Cardiac muscle cell (in vitro differentiated cells and primary cell): ENCODE results near the gene USP7. TPM values are rescaled to one million over a fixed set of nuclear protein-coding genes. Genes with fewer than 3 reads are reported as not detected.
A peak's percentile ranks its signal among the peaks of the same experiment; 100 is the strongest.

Experiments
- DNase-seq, 2 donors: peaks; one replicate each; pipeline versions ENCODE4 v3.0.0 to v3.0.0-alpha.2; 2010 to 2017; ENCODE audit warnings: low read depth in 1 of 2, low spot score in 1 of 2
- H3K27ac ChIP-seq: fragments of 200-600 bp; sonication (generic); 2 replicates; pipeline ENCODE4 v1.5.1; 2016
- H3K27me3 ChIP-seq: fragments of 200-600 bp; sonication (generic); 2 replicates; pipeline ENCODE4 v1.6.0; 2016; ENCODE audit warnings: control low read depth
- H3K36me3 ChIP-seq: fragments of 200-600 bp; sonication (generic); 2 replicates; pipeline ENCODE4 v1.5.1; 2016; ENCODE audit warnings: control low read depth
- H3K4me1 ChIP-seq: fragments of 200-600 bp; sonication (generic); 2 replicates; pipeline ENCODE4 v1.8.1; 2017; ENCODE audit warnings: low read depth, mild to moderate bottlenecking, mixed run types
- H3K4me3 ChIP-seq: fragments of 200-600 bp; sonication (generic); 2 replicates; pipeline ENCODE4 v1.5.1; 2016; ENCODE audit warnings: mild to moderate bottlenecking
- H3K9me3 ChIP-seq: fragments of 200-600 bp; sonication (generic); 2 replicates; pipeline ENCODE4 v1.5.1; 2017; ENCODE audit warnings: low read depth, mild to moderate bottlenecking, control low read depth
- polyA plus RNA-seq: library from polyadenylated mRNA; unstranded; fragments of >200 nt; fragmentation: Nextera tagmentation; extraction: Ambion mirVana; gene quantifications from 2 replicates; pipeline ENCODE4 v1.2.1, GENCODE V29; 2016
- total RNA-seq: library from RNA; depleted of rRNA; stranded (reverse); fragments of >200 nt; gene quantifications from 2 replicates; pipeline ENCODE4 v1.2.3, GENCODE V29; 2016
- TF ChIP-seq, protein P1 (sequence below): IDR thresholded peaks from 2 replicates; pipeline ENCODE4 v1.5.1; 2012; ENCODE audit warnings: low read depth, mild to moderate bottlenecking, low read length

Gene USP7
- total and polyA plus RNA-seq, 2 experiments from 2014 or later, result 45.1 to 77.0 TPM

DNA sequence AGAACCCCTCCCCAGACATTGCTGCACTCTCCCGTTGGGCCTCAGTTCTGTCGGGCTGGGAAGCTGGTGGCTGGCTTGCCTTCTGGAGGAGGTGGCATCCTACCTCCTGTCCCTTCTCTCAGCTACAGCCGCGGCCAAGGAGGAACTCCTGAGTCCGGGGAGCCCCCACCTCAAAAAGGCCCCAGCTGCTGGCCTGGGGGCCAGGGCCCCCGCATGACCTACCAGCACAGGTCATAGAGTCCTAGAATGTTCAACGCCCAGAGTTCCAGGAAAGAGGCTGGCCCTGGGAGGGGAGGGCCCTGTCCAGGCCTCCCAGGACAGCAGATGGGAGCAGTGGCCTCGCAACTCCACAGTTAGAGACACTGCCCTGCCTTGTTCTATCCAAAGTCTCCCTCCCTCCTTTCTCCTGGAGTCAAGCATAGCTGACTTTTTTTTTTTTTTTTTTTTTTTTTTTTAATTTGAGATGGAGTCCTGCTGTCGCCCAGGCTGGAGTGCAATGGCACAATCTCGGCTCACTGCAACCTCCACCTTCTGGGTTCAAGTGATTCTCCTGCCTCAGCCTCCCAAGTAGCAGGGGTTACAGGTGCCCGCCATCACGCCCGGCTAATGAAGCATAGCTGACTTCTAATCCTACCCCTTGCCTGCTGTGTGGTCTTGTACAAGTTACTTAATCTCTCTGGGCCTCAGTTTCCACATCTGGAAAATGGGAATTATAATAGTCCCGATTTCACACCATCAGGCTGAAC lies 102.0 kb downstream of the USP7 start:
- H3K27ac ChIP-seq, result no peak overlapping the region
- no peaks in the 10 kb centered on the region for H3K27me3 ChIP-seq
- no peak overlapping the region for H3K4me3 ChIP-seq
- no peak for DNase-seq
- TF ChIP-seq, protein P1, sequence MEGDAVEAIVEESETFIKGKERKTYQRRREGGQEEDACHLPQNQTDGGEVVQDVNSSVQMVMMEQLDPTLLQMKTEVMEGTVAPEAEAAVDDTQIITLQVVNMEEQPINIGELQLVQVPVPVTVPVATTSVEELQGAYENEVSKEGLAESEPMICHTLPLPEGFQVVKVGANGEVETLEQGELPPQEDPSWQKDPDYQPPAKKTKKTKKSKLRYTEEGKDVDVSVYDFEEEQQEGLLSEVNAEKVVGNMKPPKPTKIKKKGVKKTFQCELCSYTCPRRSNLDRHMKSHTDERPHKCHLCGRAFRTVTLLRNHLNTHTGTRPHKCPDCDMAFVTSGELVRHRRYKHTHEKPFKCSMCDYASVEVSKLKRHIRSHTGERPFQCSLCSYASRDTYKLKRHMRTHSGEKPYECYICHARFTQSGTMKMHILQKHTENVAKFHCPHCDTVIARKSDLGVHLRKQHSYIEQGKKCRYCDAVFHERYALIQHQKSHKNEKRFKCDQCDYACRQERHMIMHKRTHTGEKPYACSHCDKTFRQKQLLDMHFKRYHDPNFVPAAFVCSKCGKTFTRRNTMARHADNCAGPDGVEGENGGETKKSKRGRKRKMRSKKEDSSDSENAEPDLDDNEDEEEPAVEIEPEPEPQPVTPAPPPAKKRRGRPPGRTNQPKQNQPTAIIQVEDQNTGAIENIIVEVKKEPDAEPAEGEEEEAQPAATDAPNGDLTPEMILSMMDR, result no peak
- H3K36me3 ChIP-seq, result peaks cover 5% of the 10 kb centered on the region
- peaks cover 28% of the 10 kb centered on the region for H3K4me1 ChIP-seq
- no peaks in the 10 kb centered on the region for H3K9me3 ChIP-seq

DNA sequence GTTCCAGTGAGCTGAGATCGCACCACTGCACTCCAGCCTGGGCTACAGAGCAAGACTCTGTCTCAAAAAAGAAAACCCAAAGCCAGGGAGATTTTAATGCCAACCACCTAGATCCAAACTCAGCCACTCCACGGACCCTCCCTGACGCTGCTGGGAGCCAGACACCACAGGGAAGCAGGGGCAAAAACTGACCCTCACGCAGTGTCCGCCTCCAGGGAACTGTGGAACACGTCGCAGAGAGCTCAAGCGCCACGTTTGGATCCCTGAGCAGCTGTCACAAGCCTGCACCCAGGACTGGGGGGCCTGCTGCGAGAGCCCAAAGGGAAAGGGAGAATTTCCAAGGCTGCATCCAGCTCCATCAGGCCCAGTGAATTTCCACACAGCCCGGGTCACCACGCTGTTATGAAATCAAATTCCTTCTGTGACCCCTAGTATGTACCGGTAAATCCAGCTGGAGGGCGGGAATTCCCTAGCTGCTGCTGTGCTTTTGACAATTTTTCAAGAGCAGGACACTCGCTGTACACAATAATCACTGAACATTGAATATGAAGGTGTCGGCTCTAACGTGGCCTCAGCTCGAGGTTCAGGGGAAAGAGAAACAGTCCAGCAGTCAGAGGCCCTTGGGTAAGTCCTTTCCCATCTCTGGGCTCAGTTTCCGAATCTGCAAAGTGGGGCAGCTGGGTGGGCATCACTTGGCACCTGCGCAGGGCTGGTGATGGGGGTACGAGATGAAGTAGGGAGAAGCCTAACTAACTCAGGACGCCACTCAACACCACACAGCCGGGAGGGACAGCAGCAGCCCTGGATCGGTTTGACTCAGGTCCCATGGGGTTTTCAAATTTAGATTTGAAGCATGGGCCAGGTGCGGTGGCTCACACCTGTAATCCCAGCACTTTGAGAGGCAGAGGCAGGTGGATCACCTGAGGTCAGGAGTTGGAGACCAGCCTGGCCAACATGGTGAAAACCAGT lies 103.5 kb downstream of the USP7 start:
- Histone ChIP-seq H3K36me3 (peaks cover 5% of the 10 kb centered on the region), H3K27ac (no peak overlapping the region), H3K4me3 (no peak overlapping the region), H3K9me3 (no peaks in the 10 kb centered on the region), H3K4me1 (peaks cover 16% of the 10 kb centered on the region), H3K27me3 (no peaks in the 10 kb centered on the region)
- DNase-seq, result peak in 1 of 2 donors; percentile 84
- TF ChIP-seq, protein P1, result no peak

DNA sequence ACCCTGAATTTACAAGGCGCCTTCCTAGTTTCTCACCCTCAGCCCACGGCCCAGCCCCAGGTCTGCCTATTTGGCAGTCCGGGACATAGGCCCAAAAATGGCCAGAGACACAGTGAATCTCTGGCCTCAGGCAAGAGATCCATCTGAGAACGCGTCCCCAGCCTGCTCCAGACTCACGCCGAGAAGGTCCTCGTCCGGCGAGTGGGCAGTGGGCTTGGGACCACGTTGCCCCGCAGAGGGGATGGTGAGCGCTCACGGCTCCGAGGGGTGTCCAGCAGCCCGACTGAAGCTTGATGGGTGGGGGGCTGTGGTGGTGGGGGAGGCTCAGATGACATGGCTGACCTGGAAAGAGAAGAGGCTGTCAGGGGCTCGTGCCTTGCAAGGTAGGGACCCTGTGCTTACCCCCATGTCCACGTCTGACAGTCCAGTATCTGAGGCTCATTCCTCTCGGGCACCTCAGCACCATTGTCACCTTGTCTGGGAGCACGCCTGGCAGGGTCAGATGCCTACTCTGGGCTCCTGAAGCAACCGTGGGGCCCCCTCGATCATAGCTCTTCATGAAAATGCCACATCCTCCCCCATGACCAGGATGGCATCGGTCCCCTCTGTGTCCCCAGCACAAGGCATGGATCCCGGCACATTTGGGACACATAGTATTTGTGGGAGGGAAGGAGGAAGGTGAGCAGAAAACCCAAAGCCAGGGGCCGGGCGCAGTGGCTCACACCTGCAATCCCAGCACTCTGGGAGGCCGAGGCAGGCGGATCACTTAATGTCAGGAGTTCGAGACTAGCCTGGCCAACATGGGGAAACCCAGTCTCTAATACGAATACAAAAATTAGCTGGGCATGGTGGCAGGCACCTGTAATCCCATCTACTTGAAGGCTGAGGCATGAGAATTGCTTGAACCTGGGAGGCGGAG lies 104.5 kb downstream of the USP7 start:
- no peak overlapping the region for H3K4me3 ChIP-seq
- no peaks in the 10 kb centered on the region for H3K9me3 ChIP-seq
- H3K4me1 ChIP-seq, result peaks cover 8% of the 10 kb centered on the region
- no peak for DNase-seq
- H3K27ac ChIP-seq, result no peak overlapping the region
- TF ChIP-seq, protein P1, result no peak
- no peaks in the 10 kb centered on the region for H3K27me3 ChIP-seq
- H3K36me3 ChIP-seq, result peaks cover 5% of the 10 kb centered on the region

DNA sequence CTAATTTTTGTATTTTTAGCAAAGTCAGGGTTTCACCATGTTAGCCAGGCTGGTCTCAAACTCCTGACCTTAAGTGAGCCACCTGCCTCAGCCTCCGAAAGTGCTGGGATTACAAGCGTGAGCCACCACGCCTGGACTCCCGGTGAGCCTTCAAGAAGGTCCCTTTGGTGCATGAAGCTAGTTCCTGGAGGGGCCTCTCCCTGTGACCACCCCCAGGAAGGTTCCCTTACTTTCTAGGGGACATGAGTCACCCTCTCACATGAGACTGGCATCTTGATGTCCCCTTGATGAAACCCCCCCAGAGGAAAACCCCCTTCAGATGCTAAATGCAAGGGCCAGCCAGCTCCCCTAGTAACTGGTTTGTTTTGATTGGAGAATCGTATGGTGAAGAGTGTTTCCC lies 107.7 kb downstream of the USP7 start:
- DNase-seq, result no peak
- Histone ChIP-seq H3K27me3 (no peaks in the 10 kb centered on the region), H3K36me3 (peaks cover 8% of the 10 kb centered on the region), H3K4me3 (no peak overlapping the region), H3K4me1 (no peaks in the 10 kb centered on the region), H3K27ac (no peak overlapping the region), H3K9me3 (no peaks in the 10 kb centered on the region)
- TF ChIP-seq, protein P1, result no peak
